ENCODE results near the gene ACSM4. TPM values are rescaled to one million over a fixed set of nuclear protein-coding genes. Genes with fewer than 3 reads are reported as not detected.
"Not testable (repeated sequence)": the region's sequence is repeated elsewhere in the genome, so short reads cannot be mapped to it uniquely, and the experiment has no call there.

ACSM4 gene
- total RNA-seq, result not detected in 2 replicates

DNA sequence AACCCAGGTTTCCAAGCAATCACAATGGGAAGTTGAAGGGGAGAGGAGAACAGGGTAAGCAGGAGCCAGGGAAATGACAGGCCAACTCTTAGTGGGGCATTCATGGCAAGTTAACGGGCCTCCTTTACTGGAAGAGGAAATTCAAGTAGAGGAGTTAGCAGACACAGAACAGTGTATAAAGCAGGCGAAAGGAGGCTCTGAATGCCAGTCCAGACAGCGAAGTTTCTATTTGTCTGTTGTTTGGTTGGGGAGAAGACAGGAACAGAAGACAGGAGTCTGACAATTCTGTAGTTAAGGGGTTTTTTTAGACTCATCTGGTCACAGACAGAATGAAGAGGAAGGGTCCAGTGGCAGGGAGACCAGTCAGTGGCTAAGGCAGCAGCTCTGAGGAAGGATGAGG lies at the start of gene ACSM4:
Gene ACSM4 (plus strand): TSS at position 301 of the 400 bp plus-strand sequence. CDS start 260 bp downstream, outside the sequence.
- Mint-ChIP-seq H3K27ac (no peak within 1 kb of the TSS), H3K4me1 (ENCODE audit: low read depth) (no peaks in the 10 kb centered on the region), H3K36me3 (ENCODE audit: low read depth) (no peaks in the 10 kb centered on the region), H3K27me3 (ENCODE audit: low read depth) (no peaks in the 10 kb centered on the region), H3K9me3 (no peaks in the 10 kb centered on the region), H3K4me3 (ENCODE audit: low read depth) (no peak within 1 kb of the TSS)
- DNase-seq (ENCODE audit: low spot score), result no peak
- intact Hi-C loops (cut with micrococcal nuclease), result no loop called here

DNA sequence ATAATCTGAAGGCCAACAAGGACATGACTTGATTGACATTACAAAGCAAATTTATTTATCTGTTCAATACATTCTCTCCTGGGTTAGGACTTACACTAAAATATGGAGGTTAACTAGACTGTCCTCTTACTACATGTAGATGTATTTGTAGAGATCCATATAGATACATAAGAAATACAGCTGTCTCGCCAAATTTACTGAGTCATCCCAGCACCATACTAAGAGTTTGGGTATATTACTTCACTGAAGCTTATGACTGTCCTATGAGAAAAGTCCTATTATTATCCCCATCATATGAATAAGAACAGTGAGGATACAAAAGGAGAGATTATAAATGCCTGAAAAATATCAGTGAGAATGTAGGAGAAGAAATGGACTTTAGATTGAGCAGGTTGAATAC lies 44.8 kb upstream of the ACSM4 start:
- Mint-ChIP-seq H3K27me3 (ENCODE audit: low read depth) (peaks cover 4% of the 10 kb centered on the region), H3K9me3 (no peaks in the 10 kb centered on the region), H3K36me3 (ENCODE audit: low read depth) (no peaks in the 10 kb centered on the region), H3K4me3 (ENCODE audit: low read depth) (no peak overlapping the region), H3K27ac (no peak overlapping the region), H3K4me1 (ENCODE audit: low read depth) (no peaks in the 10 kb centered on the region)
- intact Hi-C loops (cut with micrococcal nuclease), result no loop called here
- DNase-seq (ENCODE audit: low spot score), result no peak

- intact Hi-C loops (cut with micrococcal nuclease), result no loop called here
- Mint-ChIP-seq H3K27me3 (ENCODE audit: low read depth) (peaks cover 6% of the 10 kb centered on the region), H3K4me1 (ENCODE audit: low read depth) (no peaks in the 10 kb centered on the region), H3K27ac (no peak overlapping the region), H3K9me3 (no peaks in the 10 kb centered on the region), H3K4me3 (ENCODE audit: low read depth) (no peak overlapping the region), H3K36me3 (ENCODE audit: low read depth) (no peaks in the 10 kb centered on the region)
- DNase-seq (ENCODE audit: low spot score), result no peak
These were observed 39.3 kb upstream of the ACSM4 start for GRCh38 chr12:7264538-7264937.

GRCh38 chr12:7265251-7265650 lies 38.6 kb upstream of the ACSM4 start:
- DNase-seq (ENCODE audit: low spot score), result no peak
- H3K4me3 Mint-ChIP-seq (ENCODE audit: low read depth), result no peak overlapping the region
- H3K4me1 Mint-ChIP-seq (ENCODE audit: low read depth), result no peaks in the 10 kb centered on the region
- peaks cover 3% of the 10 kb centered on the region for H3K27me3 Mint-ChIP-seq (ENCODE audit: low read depth)
- H3K9me3 Mint-ChIP-seq, result no peaks in the 10 kb centered on the region
- intact Hi-C loops (cut with micrococcal nuclease), result no loop called here
- H3K27ac Mint-ChIP-seq, result no peak overlapping the region
- no peaks in the 10 kb centered on the region for H3K36me3 Mint-ChIP-seq (ENCODE audit: low read depth)

GRCh38 chr12:7269273-7269672 lies 34.6 kb upstream of the ACSM4 start:
- Mint-ChIP-seq H3K36me3 (ENCODE audit: low read depth) (no peaks in the 10 kb centered on the region), H3K4me1 (ENCODE audit: low read depth) (no peaks in the 10 kb centered on the region), H3K27me3 (ENCODE audit: low read depth) (peaks cover 5% of the 10 kb centered on the region), H3K27ac (no peak overlapping the region), H3K4me3 (ENCODE audit: low read depth) (no peak overlapping the region), H3K9me3 (no peaks in the 10 kb centered on the region)
- intact Hi-C loops (cut with micrococcal nuclease), result no loop called here
- no peak for DNase-seq (ENCODE audit: low spot score)

DNA sequence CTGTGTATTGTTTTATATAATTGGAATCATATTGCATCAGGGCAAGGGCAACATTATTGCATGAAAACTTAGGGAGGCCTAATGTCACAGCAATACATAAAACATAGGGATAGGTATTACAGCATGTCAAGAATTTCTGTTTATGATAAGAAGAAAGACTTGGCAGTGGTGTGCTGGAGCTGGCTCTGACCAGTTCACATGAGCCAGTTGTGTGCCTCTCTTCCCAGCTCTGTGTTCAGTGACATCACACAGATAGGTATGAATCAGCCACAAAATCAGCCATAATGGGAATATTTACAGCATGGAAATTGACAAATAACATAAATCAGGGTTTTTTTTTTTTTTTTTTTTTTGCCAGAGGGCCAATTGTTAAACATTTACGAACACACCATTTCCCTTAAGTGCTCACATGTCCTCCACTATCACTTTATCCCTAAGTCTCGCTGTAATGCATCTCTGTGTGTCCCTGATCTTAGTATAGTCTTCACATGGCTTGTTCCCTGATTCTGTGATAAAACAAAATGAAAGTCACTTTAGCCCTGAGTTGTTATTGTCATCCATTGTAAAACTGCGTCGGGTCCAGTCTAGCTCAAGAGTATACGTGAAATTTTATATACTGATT lies 31.9 kb upstream of the ACSM4 start:
- intact Hi-C loops (cut with micrococcal nuclease), result no loop called here
- H3K4me1 Mint-ChIP-seq (ENCODE audit: low read depth), result no peaks in the 10 kb centered on the region
- H3K27ac Mint-ChIP-seq, result no peak overlapping the region
- H3K27me3 Mint-ChIP-seq (ENCODE audit: low read depth), result peaks cover 10% of the 10 kb centered on the region
- H3K4me3 Mint-ChIP-seq (ENCODE audit: low read depth), result no peak overlapping the region
- no peaks in the 10 kb centered on the region for H3K9me3 Mint-ChIP-seq
- no peak for DNase-seq (ENCODE audit: low spot score)
- no peaks in the 10 kb centered on the region for H3K36me3 Mint-ChIP-seq (ENCODE audit: low read depth)

- DNase-seq (ENCODE audit: low spot score); H3K27ac Mint-ChIP-seq; H3K9me3 Mint-ChIP-seq; H3K36me3 Mint-ChIP-seq (ENCODE audit: low read depth); H3K4me1 Mint-ChIP-seq (ENCODE audit: low read depth); intact Hi-C loops (cut with micrococcal nuclease); H3K4me3 Mint-ChIP-seq (ENCODE audit: low read depth): not testable (repeated sequence)
- peaks cover 18% of the 10 kb centered on the region for H3K27me3 Mint-ChIP-seq (ENCODE audit: low read depth)
These were observed 28.4 kb upstream of the ACSM4 start for GRCh38 chr12:7275482-7275881.

DNA sequence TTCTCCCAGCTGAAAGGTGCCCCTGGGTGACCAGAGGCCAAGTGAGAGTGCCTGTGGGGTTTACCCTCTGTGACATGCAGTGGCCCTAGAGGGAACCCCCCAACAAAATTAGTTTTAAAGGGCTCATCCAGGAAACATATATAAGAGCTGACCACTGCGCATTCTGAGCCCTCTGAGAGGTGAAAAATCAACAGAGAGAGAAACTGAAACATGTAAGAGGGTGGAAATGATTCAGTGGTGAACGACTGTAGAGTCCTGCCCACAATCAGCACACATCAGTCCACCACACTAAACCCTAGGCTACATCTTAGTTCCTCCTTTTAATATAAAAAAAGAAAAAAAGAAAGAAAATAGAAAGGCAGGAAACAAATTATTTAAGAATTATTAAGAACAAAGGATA lies 21.0 kb upstream of the ACSM4 start:
- DNase-seq (ENCODE audit: low spot score), result no peak
- H3K9me3 Mint-ChIP-seq, result peaks cover 8% of the 10 kb centered on the region
- no peak overlapping the region for H3K27ac Mint-ChIP-seq
- intact Hi-C loops (cut with micrococcal nuclease), result no loop called here
- no peaks in the 10 kb centered on the region for H3K4me1 Mint-ChIP-seq (ENCODE audit: low read depth)
- peaks cover 10% of the 10 kb centered on the region for H3K27me3 Mint-ChIP-seq (ENCODE audit: low read depth)
- H3K36me3 Mint-ChIP-seq (ENCODE audit: low read depth), result no peaks in the 10 kb centered on the region
- H3K4me3 Mint-ChIP-seq (ENCODE audit: low read depth), result no peak overlapping the region

DNA sequence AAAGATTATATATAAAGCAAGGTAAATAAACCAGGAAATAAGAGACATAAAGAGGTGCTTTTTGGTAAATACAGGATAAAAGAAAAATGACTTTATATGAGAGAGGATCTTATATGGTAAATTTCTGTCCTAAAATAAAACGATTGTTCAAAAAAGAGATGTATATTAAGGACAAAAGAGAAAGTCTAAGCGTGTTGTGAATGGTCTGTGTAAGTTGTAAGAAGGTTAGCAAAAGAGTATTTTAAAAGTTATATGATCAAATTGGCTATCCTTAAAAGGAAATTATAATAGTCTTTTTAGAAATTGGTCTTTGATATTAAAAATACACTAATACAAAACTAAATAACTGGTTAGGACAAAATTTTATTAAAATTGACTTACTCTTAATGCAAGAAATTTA lies 14.1 kb upstream of the ACSM4 start:
- H3K27ac Mint-ChIP-seq, result no peak overlapping the region

DNA sequence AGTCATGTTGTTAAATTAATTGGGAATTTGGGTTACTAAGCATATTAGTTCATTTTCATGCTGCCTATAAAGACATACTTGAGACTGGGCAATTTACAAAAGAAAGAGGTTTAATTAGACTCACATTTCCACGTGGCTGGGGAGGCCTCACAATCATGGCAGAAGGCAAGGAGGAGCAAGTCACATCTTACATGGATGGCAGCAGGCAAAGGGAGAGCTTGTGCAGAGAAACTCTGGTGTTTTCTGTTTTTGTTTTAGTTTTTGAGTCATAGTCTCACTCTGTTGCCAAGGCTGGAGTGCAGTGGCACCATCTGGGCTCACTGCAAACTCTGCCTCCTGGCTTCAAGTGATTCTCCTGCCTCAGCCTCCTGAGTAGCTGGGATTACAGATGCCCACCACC lies 13.3 kb upstream of the ACSM4 start:
- H3K9me3 Mint-ChIP-seq, result peaks cover 21% of the 10 kb centered on the region
- H3K4me1 Mint-ChIP-seq (ENCODE audit: low read depth); H3K4me3 Mint-ChIP-seq (ENCODE audit: low read depth); intact Hi-C loops (cut with micrococcal nuclease); H3K36me3 Mint-ChIP-seq (ENCODE audit: low read depth); H3K27ac Mint-ChIP-seq; H3K27me3 Mint-ChIP-seq (ENCODE audit: low read depth); DNase-seq (ENCODE audit: low spot score): not testable (repeated sequence)

More for the DNA sequence above, 14.1 kb upstream of the ACSM4 start:
- intact Hi-C loops (cut with micrococcal nuclease), result no loop called here
- Mint-ChIP-seq H3K4me1 (ENCODE audit: low read depth) (no peaks in the 10 kb centered on the region), H3K9me3 (peaks cover 21% of the 10 kb centered on the region), H3K27me3 (ENCODE audit: low read depth) (no peaks in the 10 kb centered on the region), H3K36me3 (ENCODE audit: low read depth) (no peaks in the 10 kb centered on the region), H3K4me3 (ENCODE audit: low read depth) (no peak overlapping the region)
- DNase-seq (ENCODE audit: low spot score), result no peak

DNA sequence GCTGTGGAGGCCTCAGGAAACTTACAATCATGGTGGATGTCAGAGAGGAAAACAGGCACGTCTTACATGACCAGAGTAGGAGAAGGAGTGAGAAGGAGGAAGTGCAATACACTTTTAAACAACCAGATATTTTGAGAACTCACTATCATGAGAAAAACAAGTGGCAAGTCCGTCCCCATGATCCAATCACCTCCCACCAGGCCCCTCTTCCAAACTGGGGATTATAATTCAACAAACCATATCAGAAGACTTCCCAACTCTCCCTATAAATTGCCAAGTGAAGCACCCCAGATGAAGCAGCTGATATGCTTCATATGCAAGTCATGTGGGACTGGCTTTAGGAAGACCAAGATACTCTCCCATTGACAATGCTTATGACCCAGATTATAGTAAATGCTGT lies 11.6 kb upstream of the ACSM4 start:
- H3K27me3 Mint-ChIP-seq (ENCODE audit: low read depth), result no peaks in the 10 kb centered on the region
- H3K9me3 Mint-ChIP-seq, result peaks cover 13% of the 10 kb centered on the region
- H3K27ac Mint-ChIP-seq, result no peak overlapping the region
- no peak for DNase-seq (ENCODE audit: low spot score)
- intact Hi-C loops (cut with micrococcal nuclease), result no loop called here
- H3K36me3 Mint-ChIP-seq (ENCODE audit: low read depth), result no peaks in the 10 kb centered on the region
- H3K4me1 Mint-ChIP-seq (ENCODE audit: low read depth), result no peaks in the 10 kb centered on the region
- H3K4me3 Mint-ChIP-seq (ENCODE audit: low read depth), result no peak overlapping the region

- H3K27ac Mint-ChIP-seq, result no peak overlapping the region
- no peaks in the 10 kb centered on the region for H3K36me3 Mint-ChIP-seq (ENCODE audit: low read depth)
- no peaks in the 10 kb centered on the region for H3K27me3 Mint-ChIP-seq (ENCODE audit: low read depth)
- no peak overlapping the region for H3K4me3 Mint-ChIP-seq (ENCODE audit: low read depth)
- DNase-seq (ENCODE audit: low spot score), result no peak
- peaks cover 11% of the 10 kb centered on the region for H3K9me3 Mint-ChIP-seq
- intact Hi-C loops (cut with micrococcal nuclease), result no loop called here
- no peaks in the 10 kb centered on the region for H3K4me1 Mint-ChIP-seq (ENCODE audit: low read depth)
These were observed 10.2 kb upstream of the ACSM4 start for GRCh38 chr12:7293670-7294069.

- no peaks in the 10 kb centered on the region for H3K4me1 Mint-ChIP-seq (ENCODE audit: low read depth)
- no peak for DNase-seq (ENCODE audit: low spot score)
- intact Hi-C loops (cut with micrococcal nuclease), result no loop called here
- no peaks in the 10 kb centered on the region for H3K36me3 Mint-ChIP-seq (ENCODE audit: low read depth)
- no peak overlapping the region for H3K27ac Mint-ChIP-seq
- H3K4me3 Mint-ChIP-seq (ENCODE audit: low read depth), result no peak overlapping the region
- no peaks in the 10 kb centered on the region for H3K27me3 Mint-ChIP-seq (ENCODE audit: low read depth)
- peaks cover 2% of the 10 kb centered on the region for H3K9me3 Mint-ChIP-seq
These were observed 8.3 kb upstream of the ACSM4 start for GRCh38 chr12:7295529-7295928.

DNA sequence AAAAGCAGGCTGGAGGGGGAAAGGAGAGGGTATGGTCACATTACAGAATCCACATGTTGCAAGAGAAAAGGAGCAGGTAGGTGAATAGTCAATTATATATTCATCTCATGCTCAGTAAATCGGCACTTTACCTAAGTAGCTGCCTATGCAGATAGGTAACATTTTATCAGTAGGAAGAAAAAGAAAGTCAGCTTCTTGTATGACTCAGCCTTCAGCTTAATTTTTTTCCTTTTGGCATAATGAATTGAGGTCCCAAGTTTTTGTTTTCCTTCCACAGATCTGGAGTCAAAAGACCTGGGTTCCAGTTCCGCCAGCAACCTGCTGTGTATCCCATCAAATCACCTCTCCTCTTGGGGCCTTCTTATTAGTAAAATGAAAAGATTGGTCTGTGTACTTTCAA lies 6.0 kb upstream of the ACSM4 start:
- Mint-ChIP-seq H3K4me1 (ENCODE audit: low read depth) (no peaks in the 10 kb centered on the region), H3K9me3 (no peaks in the 10 kb centered on the region), H3K36me3 (ENCODE audit: low read depth) (no peaks in the 10 kb centered on the region), H3K27me3 (ENCODE audit: low read depth) (no peaks in the 10 kb centered on the region), H3K4me3 (ENCODE audit: low read depth) (no peak overlapping the region), H3K27ac (no peak overlapping the region)
- no peak for DNase-seq (ENCODE audit: low spot score)
- intact Hi-C loops (cut with micrococcal nuclease), result no loop called here
